Peyer's patch (tissue), 4 donors: ENCODE results near the gene RESP18. TPM values are rescaled to one million over a fixed set of nuclear protein-coding genes. Genes with fewer than 3 reads are reported as not detected.
"Not testable (repeated sequence)": the region's sequence is repeated elsewhere in the genome, so short reads cannot be mapped to it uniquely, and the experiment has no call there.

ENCODE experiments used
- DNase-seq, 3 donors: peaks; one replicate each; pipeline ENCODE4 v3.0.0-alpha.2; 2017 to 2019
- H3K27ac ChIP-seq, 4 donors: fragments of 200-600 bp; sonication (generic); one replicate each; pipeline ENCODE4 v1.5.1; 2016 to 2019
- H3K27me3 ChIP-seq, 2 donors: fragments of 200-600 bp; sonication (generic); one replicate each; pipeline ENCODE4 v1.5.1; 2019
- H3K36me3 ChIP-seq, 3 donors: fragments of 200-600 bp; sonication (generic); one replicate each; pipeline ENCODE4 v1.5.1; 2016 to 2019
- H3K4me1 ChIP-seq, 4 donors: fragments of 200-600 bp; sonication (generic); one replicate each; pipeline ENCODE4 v1.5.1; 2016 to 2019
- H3K4me3 ChIP-seq, 4 donors: fragments of 200-600 bp; sonication (generic); 1 replicate in 3 of 4; 2 replicates in 1 of 4; pipeline ENCODE4 v1.5.1; 2016 to 2019; ENCODE audit warnings: mild to moderate bottlenecking in 1 of 4
- H3K9me3 ChIP-seq, 4 donors: fragments of 200-600 bp; sonication (generic); one replicate each; pipeline ENCODE4 v1.5.1; 2016 to 2019; ENCODE audit warnings: mild to moderate bottlenecking in 1 of 4
- POLR2A ChIP-seq, 2 donors: fragments of 450-650 bp; IDR thresholded peaks; one replicate each; pipeline ENCODE4 v1.5.1; 2017; ENCODE audit warnings: antibody characterized with exemption in 2 of 2, mild to moderate bottlenecking in 2 of 2, moderate library complexity in 2 of 2
- total RNA-seq, 4 donors: library from RNA; depleted of rRNA; stranded (reverse); fragments of >200 nt; gene quantifications; one replicate each; pipeline ENCODE4 v1.1.0, GENCODE V29; 2016
- TF ChIP-seq, protein P1 (sequence below), 6 experiments: fragments of 450-650 bp in 4 of 6; fragments of 200-600 bp in 2 of 6; sonication (generic) in 1 of 6; IDR thresholded peaks; one replicate each; pipeline ENCODE4 v1.5.1; 2017 to 2019; ENCODE audit warnings: antibody characterized with exemption in 6 of 6, mild to moderate bottlenecking in 3 of 6, moderate library complexity in 1 of 6

RESP18 gene
- total RNA-seq, 4 donors from 2014 or later, result not detected

DNA sequence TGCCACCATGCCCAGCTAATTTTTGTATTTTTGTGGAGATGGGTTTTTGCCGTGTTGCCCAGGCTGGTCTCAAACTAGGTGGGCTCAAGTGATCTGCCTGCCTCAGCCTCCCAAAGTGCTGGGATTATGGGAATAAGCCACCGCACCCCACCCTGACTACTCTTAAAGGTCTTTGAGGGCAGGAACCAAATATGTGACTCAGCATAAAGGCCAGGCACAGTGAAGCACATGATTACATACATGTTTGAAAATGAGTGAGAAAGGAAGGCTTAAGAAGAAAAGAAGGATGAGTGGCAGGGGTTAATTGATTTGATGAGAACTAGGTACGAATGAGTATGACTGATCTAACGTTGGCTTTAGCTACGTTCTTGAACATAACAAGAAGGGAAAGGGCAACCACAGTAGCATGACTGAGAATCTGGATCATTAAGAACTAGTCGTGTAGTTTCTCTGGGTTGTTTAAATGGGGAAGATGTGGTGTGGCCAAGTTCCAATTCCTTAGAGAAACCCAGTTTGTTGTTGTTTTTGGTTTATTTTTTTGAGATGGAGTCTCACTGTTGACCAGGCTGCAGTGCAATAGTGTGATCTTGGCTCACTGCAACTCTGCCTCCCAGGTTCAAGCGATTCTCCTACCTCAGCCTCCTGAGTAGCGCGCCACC is 6.8 kb downstream of the RESP18 start:
- DNase-seq, result no peak
- H3K27ac ChIP-seq, result no peak overlapping the region
- no peak for TF ChIP-seq POLR2A (IDR thresholded peaks at IDR 0.05)
- TF ChIP-seq, protein P1, sequence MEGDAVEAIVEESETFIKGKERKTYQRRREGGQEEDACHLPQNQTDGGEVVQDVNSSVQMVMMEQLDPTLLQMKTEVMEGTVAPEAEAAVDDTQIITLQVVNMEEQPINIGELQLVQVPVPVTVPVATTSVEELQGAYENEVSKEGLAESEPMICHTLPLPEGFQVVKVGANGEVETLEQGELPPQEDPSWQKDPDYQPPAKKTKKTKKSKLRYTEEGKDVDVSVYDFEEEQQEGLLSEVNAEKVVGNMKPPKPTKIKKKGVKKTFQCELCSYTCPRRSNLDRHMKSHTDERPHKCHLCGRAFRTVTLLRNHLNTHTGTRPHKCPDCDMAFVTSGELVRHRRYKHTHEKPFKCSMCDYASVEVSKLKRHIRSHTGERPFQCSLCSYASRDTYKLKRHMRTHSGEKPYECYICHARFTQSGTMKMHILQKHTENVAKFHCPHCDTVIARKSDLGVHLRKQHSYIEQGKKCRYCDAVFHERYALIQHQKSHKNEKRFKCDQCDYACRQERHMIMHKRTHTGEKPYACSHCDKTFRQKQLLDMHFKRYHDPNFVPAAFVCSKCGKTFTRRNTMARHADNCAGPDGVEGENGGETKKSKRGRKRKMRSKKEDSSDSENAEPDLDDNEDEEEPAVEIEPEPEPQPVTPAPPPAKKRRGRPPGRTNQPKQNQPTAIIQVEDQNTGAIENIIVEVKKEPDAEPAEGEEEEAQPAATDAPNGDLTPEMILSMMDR (IDR thresholded peaks at IDR 0.05), result no peak
- no peak overlapping the region for H3K4me3 ChIP-seq
- H3K4me1 ChIP-seq, result no peaks in the 10 kb centered on the region
- H3K36me3 ChIP-seq, result no peaks in the 10 kb centered on the region
- H3K27me3 ChIP-seq, result no peaks in the 10 kb centered on the region
- H3K9me3 ChIP-seq, result no peaks in the 10 kb centered on the region

DNA sequence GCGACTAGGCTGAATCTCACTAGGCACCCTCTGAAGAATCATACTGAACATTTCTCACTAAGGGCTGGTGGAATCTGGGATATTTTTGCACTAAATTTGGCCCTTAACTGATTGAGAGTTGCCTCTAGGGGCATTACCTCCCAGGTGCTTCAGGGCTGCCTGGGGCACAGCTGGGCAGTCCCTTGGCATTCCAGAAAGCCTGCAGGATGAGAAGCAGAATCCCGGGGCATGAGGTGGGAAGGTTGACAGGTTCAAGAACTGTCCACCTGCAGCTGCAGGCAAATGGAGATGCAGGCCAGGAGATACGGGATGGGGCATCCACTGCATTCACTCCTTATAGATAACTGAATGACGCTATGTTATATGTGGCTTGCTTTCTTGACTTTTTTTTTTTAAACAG is 7.4 kb downstream of the RESP18 start:
- DNase-seq, result no peak
- TF ChIP-seq, protein P1 (IDR thresholded peaks at IDR 0.05), result no peak
- no peak for TF ChIP-seq POLR2A (IDR thresholded peaks at IDR 0.05)
- no peaks in the 10 kb centered on the region for H3K27me3 ChIP-seq
- H3K9me3 ChIP-seq, result no peaks in the 10 kb centered on the region
- H3K27ac ChIP-seq, result no peak overlapping the region
- no peaks in the 10 kb centered on the region for H3K36me3 ChIP-seq
- no peaks in the 10 kb centered on the region for H3K4me1 ChIP-seq
- no peak overlapping the region for H3K4me3 ChIP-seq

- H3K4me3 ChIP-seq, result no peak overlapping the region
- no peaks in the 10 kb centered on the region for H3K9me3 ChIP-seq
- no peaks in the 10 kb centered on the region for H3K36me3 ChIP-seq
- H3K4me1 ChIP-seq, result no peaks in the 10 kb centered on the region
- no peaks in the 10 kb centered on the region for H3K27me3 ChIP-seq
- no peak overlapping the region for H3K27ac ChIP-seq
- no peak for TF ChIP-seq POLR2A (IDR thresholded peaks at IDR 0.05)
- TF ChIP-seq, protein P1 (IDR thresholded peaks at IDR 0.05), result no peak
- DNase-seq, result no peak
These were observed 9.1 kb downstream of the RESP18 start for GRCh38 chr2:219323434-219323833.

DNA sequence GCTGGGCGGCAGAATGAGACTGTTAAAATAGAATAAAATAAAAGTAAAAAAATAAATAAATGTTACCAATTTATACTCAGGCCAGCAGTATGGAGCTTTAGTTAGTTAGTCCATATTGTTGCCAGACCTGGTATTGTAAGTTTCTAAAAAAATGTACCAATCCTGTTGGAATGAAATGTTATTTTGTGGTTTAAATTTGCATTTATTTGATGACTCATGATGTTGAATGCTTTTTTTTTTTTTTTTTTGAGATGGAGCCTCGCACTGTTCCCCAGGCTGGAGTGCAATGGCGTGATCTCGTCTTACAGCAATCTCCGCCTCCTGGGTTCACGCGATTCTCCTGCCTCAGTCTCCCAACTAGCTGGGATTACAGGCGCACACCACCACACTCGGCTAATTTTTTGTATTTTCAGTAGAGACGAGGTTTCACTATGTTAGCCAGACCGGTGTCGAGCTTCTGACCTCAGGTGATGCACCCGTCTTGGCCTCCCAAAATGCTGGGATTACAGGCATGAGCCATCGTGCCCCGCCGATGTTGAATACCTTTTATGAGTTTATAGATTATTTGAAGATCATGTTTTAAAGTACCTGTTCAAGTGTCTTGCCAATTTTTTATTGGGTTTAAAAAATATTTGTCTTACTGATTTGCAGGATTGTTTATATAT is 17.6 kb downstream of the RESP18 start:
- Histone ChIP-seq H3K27me3 (no peaks in the 10 kb centered on the region), H3K9me3 (no peaks in the 10 kb centered on the region), H3K27ac (no peak overlapping the region), H3K4me3 (no peak overlapping the region), H3K4me1 (no peaks in the 10 kb centered on the region), H3K36me3 (no peaks in the 10 kb centered on the region)
- TF ChIP-seq POLR2A (IDR thresholded peaks at IDR 0.05), result no peak
- TF ChIP-seq, protein P1 (IDR thresholded peaks at IDR 0.05), result no peak
- no peak for DNase-seq

DNA sequence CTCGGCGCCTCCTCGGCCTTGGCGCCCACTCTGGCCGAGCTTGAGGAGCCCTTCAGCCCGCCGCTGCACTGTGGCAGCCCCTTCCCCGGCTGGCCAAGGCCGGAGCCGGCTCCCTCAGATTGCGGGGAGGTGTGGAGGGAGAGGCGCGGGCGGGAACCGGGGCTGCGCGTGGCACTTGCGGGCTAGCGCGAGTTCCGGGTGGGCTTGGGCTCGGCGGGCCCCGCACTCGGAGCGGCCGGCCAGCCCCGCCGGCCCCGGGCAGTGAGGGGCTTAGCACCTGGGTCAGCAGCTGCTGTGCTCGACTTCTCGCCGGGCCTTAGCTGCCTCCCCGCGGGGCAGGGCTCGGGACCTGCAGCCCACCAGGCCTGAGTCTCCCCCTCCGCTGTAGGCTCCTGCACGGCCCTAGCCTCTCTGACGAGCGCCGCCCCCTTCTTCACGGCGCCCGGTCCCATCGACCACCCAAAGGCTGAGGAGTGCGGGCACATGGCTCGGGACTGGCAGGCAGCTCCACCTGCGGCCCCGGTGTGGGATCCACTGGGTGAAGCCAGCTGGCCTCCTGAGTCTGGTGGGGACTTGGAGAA is 19.8 kb downstream of the RESP18 start:
- H3K27me3 ChIP-seq, result peaks cover 0 to 15% of the 10 kb centered on the region in 2 donors
- DNase-seq, H3K36me3 ChIP-seq, H3K9me3 ChIP-seq, H3K4me1 ChIP-seq, H3K4me3 ChIP-seq, H3K27ac ChIP-seq: not testable (repeated sequence)

DNA sequence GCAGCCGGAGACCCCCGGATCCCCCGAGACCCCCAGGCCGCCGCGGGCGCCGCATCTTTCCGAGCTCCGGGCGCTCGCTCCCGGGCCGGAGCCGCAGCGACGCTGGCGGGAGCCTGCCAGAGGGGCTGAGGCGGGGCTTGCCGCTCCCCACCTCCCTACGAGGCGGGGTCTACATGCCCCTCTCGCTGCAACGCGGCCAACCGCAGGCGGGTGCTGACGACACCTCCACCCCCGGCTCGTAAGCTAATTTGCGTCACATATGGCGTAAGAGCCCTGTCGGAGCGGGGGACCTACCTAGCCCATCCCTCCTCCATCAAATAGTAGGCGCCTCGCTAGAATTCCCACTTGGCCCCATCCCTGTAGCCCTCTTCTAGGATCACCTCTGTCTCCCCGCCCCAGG is 23.3 kb downstream of the RESP18 start, which contains the start of gene PTPRN:
Gene PTPRN (minus strand): TSS at position 124 of the 400 bp plus-strand sequence. CDS start 69 bp downstream, at position 55.
- Histone ChIP-seq H3K27ac (no peak within 1 kb of the TSS), H3K36me3 (no peaks in the 10 kb centered on the region), H3K9me3 (no peaks in the 10 kb centered on the region), H3K4me1 (no peaks in the 10 kb centered on the region), H3K27me3 (peaks cover 0 to 15% of the 10 kb centered on the region in 2 donors), H3K4me3 (no peak within 1 kb of the TSS)
- TF ChIP-seq, protein P1 (IDR thresholded peaks at IDR 0.05), result no peak
- no peak for TF ChIP-seq POLR2A (IDR thresholded peaks at IDR 0.05)
- DNase-seq, result no peak
